Inflammatory macrophage treated with lipopolysaccharide for 4 hours (primary cell): ENCODE measurements around the gene S1PR5.

Source experiments
- DNase-seq: peaks from one replicate; pipeline ENCODE4 v3.0.0-alpha.2; 2020

Gene S1PR5

DNA sequence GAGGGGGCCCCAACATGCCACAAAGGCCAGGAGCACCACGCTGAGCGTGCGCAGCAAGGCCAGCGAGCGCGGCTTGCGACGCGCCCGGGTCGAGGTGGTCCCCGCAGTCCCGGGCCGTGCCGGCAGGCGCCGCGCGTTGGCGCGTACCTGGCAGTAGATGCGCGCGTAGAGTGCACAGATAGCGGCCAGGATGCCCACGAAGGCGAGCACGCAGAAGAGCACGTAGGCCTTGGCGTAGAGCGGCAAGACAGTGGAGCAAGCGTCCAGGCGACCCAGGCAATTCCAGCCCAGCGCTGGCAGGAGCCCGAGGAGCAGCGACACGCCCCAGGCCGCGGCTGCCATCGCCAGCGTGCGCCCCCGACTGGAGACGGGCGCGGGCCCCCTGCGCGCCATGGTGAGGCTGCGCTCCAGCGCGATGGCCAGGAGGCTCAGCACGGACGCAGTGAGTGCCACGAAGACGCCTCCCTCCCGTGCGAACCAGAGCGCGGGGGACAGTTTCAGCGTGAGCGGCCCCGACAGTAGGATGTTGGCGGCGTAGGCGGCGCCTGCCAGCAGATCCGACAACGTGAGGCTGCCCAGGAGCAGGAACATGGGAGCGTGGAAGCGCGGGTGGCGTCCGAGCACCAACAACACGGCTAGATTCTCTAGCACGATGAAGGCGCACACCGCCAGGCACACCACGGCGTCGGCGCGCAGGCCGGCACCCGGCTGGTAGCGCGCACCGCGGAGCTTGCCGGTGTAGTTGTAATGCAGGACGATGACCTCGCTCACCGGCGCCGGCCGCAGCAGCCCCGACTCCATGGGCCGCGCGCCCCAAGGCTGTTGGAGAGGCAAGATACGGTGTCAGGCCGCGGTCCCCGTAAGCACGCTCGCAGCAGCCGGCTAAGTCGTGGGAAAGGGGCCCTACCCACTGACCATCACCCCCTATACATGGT lies 2.8 kb downstream of the S1PR5 start:
- no peak for DNase-seq

DNA sequence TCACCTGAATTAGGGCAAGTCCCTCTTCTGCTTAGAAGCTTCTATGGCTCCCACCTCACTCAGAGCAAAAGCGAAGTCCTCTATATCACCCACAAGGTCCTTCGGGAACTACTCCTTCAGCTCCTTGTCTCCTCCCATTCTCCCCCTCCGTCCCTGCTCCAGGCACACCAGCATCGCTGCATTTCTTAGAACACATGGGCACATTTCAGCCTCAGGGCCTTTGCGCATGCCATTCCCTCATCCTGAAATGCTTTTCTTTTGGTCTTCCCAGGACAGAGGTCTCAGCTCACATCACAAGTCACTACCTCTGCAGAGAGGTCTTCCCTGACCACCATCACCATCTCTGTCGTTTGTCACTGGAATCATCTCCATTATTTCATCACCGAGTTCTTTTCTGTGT lies 4.0 kb downstream of the S1PR5 start:
- no peak for DNase-seq

DNA sequence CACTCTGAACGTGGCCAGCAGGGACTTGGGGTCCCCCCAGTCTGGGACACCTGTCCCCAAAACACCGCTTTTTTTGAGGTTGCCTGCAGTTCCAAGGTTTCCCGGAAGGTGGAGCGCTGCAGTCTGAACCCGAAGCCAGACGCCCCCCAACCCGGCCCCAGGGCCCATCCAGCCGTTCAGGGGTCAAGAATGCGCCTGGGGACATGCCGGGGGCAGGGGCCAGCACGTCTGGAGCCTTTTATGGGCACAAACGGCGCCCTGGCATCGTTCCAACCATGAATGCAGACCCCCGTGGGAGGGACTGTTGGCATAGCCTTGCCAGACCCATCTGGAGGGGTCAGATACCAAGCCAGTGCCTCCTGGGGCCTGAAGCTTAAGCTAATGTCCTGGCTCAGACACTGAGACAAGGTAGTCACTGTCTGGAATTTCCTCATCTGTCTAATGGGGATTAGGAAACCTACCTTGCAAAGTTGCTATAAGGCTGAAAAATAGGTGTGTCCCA lies 6.9 kb downstream of the S1PR5 start:
- DNase-seq = no peak

DNA sequence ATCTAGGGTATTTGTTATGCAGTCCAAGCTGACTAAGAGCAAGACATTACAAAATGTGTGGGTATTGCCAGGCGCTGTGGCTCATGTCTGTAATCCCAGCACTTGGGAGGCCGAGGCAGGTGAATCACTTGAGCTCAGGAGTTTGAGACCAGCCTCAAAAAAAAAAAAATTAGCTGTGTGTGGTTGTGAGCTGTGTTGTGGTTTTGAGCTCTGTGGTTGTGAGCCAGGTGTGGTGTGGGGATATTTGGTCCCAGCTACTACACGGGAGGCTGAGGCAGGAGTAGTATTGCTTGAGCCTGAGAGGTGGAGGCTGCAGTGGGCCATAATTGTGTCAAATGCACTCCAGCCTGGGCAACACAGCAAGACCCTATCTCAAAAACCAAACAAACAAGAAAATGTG lies 8.5 kb downstream of the S1PR5 start:
- no peak for DNase-seq

DNA sequence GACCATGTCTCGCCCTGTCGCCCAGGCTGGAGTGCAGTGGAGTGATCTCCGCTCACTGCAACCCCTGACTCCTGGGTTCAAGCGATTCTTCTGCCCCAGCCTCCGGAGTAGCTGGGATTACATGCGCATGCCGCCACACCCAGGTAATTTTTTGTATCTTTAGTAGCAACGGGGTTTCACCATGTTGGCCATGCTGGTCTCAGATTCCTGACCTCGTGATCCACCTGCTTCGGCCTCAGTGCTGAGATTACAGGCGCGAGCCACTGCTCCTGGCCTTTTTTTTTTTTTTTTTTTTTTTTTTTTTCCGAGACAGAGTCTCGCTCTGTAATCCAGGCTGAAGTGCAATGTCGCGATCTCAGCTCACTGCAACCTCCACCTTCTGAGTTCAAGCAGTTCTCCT lies 9.2 kb downstream of the S1PR5 start:
- DNase-seq = no peak

DNA sequence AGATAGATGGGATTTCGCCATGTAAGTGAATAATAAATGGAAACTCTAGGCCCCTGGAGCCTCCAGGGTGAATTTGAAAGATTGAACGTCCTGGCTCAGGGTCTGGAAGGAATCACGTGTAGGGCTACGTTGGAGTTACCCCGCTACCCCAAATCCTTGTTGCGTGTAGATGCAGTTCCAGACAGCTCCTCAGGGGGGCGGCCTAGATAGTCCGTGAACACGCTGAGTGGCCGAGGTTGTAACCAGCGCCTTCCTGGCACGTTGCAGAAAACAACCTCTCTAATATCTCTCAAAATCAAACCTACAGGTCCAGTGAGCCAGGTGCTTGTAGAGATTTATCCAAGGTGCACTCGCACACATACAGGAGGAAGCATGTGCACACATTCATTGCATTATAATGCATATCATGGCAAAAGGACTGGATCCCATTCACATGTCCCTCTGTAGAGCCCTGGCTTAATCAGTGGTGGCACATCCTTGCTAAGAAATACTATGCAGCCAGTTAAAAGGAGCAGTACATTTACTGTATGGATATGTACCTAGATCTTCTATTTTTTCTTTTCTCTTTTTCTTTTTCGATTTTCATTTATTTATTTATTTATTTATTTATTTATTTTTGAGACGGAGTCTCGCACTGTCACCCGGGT lies 11.5 kb downstream of the S1PR5 start:
- DNase-seq = peak; percentile 75

DNA sequence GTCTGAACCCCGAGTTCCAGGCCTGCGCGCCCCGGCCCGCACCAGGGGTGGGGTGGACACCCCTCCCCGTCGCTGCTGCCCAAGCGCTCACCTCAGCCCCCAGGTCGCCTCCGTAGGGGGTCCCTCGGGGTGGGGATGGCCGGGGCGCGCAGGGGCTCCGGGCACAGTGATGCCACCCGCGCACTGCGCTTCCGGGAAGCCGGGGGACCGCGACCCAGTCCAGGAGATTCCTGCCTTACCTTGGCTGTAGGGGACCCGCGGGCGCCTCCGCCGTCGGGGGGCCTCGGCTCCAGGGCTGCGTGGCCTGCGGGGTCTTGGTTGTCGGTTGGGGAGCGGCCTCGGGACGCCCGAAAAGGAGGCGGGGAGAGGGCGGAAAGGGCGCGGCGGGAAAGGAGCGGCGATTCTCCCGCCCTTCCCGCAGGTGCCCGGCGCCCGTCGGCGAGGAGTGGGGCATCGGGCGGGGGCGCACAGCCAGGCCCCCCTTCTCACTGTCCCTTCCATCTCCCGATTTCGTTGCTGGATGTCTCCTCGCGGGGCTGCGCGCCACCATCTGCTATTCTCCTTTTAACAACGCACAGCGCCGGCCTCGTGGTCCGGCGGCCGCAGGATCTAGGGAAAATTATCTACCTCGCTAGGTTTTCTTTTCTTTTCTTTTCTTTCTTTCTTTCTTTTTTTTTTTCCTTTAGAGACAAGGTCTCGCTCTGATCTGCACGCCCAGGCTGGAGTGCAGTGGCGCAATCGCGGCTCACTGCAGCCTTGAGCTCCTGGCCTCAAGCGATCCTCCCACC lies 14.1 kb downstream of the S1PR5 start, which contains the start of gene KEAP1:
KEAP1 (minus strand) TSS at position 355 of the 788 bp plus-strand sequence. CDS start 3,323 bp downstream, outside the sequence.
- DNase-seq = no peak

DNA sequence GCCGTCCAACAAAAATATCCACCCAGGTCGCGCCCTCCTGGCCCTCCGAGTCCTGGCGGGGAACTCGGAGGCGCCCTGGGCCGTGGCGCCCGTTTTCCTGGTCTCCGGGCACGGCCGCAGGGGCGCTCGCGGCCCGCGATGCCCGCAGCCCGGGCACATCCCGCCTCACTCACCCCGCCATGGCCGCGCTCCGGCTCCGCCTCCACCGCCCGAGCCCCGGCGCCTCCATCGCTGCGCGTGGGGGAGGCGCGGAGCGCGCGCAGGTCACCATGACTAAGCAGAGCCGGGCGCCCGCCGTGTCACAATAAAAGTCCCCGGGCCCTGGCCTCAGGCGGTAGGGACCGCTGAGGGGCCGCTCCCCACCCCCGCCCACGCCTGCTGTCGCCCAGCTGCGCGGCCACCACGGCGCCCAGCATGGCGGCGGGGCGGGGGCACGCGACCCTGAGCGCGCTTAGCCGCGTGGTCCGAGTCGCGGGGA lies 14.7 kb downstream of the S1PR5 start:
- DNase-seq = peak; percentile 93

DNA sequence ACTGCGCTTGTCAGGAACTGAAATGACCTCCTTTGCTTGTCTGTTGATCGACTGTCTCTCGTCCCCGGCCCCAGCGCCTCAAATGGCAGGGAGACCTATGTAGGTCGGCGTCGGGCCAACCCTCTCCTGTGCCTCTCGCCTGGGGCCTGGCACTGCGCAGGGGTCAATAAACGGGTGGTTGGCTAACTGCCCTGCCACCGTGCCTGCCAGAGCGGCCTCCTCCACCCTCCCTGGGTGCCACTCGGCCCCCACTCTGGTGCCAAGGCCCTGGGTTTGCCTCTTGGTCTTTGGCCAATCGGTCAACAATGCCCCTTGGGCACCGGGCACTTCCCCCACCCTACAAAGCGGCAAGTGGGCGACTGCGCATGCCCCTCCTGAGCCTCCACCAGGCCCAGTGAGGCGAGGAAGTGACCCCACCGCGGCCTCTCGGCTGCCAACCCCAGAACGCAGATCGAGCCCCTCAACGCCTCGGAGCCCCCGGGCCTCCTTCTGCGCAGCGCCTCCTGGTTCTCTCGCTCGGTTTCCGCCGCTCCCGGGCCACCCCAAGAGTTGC lies 15.2 kb downstream of the S1PR5 start:
- DNase-seq = peak; percentile 61

DNA sequence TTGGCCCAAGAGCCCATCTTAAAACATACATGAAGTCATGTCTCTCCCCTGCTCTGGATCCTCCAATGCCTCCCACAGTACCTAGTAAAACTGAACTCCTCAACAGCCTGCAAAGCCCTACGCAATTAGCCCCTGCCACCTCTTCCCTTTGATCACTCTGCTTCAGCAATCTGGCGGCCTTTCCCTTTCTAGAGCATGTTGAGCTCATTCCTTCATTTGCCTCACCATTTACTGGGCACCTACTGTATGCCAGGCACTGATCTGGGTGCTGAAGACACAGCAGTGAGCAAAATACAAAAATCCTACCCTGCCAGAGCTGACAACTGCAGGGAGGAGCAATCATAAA lies 17.0 kb downstream of the S1PR5 start:
- no peak for DNase-seq

DNA sequence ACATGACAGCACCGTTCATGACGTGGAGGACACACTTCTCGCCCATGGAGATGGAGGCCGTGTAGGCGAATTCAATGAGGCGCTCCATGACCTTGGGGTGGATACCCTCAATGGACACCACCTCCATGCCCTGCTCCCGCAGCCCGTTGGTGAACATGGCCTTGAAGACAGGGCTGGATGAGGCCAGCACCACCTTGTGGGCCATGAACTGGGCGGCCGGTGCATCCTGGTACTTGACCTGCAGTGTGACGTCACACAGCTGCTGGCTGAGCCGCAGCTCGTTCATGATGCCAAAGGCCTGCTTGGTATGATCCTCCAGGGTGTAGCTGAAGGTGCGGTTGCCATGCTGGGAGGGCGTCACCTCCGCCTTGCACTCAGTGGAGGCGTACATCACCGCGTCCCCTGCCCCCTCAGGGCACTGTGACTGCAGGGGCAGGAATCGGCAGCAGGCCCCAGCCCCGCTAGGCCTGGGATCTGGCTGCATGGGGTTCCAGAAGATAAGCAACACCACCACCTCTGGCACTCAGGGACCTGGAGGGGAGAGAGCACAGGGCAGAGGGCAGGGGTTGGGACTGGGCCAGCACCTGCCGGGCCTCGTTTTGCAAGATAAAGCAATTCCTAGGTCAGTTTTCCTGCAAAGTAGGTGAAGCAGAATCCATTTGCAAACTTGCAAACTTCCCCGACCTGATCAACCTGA lies 17.5 kb downstream of the S1PR5 start:
- DNase-seq = no peak

DNA sequence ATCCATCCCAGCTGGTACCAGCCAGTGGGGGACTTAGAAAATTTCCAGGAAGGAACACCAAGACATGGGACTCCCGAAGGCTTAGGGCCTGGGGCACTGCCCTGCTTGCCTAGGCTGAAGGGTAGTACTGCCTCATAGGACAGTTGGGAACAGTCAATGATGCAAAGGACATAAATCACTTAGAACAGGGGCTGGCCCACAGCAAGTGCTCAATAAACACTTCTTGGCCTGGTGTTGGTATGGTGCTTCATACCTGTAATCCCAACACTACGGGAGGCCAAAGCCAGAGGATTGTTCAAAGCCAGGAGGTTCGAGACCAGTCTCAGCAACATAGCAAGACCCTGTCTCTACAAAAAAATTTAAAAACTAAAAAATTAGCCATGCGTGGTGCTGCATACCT lies 19.9 kb downstream of the S1PR5 start:
- no peak for DNase-seq

DNA sequence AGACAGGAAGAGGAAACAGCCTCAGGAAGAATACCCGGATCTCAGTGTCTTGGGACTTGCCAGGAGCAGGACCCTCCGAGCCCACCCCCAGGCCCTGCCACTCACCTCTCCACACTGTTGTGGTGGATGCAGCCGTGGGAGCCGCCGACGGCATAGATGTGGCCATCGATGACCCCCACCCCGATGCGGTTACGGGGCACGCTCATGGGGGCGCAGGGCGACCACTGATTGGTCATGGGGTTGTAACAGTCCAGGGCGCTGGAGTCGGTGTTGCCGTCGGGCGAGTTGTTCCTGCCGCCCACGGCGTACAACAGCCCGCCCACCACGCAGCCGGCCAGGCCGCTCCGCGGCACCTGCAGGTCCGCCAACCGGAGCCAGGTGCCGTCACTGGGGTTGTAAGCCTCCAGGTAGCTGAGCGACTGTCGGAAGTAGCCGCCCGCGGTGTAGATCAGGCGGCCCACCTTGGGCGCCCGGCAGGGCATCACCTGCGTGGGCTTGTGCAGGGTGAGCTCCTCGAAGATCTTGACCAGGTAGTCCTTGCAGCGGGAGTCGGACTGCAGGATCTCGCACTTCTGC lies 25.7 kb downstream of the S1PR5 start:
- DNase-seq = no peak

DNA sequence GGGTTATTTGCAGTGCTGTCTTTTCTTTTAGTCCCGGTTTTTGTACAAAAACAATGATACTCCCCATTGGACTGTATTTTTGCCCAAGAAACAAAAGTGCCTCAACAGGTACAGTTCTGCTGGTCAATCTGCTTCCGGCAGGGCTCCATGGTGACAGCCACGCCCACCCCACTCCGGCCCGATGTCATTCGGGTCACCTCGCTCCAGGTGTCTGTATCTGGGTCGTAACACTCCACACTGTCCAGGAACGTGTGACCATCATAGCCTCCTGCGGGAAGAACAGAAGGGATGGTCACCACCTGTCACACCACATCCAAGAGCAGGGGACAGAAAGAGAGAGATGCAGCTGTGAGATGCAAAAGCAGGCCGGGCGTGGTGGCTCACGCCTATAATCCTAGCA lies 30.7 kb downstream of the S1PR5 start:
- no peak for DNase-seq

DNA sequence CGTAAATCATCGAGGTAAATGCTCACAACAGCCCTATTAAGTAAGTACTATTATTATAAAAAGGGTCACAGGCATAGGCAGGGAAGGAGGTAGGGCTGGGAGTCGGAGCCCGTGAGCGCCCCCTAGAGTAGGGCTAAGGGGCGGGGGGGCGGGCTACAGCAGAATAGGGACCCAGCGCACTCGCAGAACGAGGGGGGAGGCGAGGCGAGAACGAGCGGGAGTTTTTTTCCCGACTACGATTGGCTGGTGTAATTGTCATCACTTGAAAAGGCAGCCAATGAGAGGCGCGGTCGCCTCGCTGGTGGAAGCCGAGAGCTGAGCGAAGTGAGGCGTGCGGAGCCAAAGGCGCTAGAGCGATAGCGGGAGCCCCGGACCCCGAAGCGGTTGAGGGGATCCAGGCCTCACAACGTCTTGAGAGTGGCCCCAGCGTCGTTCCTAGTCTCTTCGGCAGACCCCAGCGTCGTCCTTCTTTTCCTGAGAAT lies 38.3 kb downstream of the S1PR5 start:
- peak; percentile 86 for DNase-seq

DNA sequence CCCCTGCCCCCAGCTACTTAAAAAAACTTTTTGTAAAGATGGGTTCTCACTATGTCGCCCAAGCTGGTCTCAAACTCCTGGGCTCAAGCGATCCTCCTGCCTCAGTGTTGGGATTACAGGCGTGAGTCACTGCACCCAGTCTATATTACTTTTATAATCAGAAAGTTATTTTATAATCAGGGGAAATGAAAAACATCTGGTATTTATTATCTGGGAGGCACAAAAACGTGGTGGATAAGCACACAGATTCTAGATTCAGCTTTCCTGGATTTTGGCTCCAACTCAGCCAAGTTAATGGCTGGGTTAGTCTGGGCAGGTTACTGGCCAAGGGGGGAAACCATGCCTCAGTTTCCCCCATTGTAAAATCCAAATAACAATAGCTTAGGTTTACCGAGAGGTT lies 38.8 kb downstream of the S1PR5 start:
- no peak for DNase-seq

DNA sequence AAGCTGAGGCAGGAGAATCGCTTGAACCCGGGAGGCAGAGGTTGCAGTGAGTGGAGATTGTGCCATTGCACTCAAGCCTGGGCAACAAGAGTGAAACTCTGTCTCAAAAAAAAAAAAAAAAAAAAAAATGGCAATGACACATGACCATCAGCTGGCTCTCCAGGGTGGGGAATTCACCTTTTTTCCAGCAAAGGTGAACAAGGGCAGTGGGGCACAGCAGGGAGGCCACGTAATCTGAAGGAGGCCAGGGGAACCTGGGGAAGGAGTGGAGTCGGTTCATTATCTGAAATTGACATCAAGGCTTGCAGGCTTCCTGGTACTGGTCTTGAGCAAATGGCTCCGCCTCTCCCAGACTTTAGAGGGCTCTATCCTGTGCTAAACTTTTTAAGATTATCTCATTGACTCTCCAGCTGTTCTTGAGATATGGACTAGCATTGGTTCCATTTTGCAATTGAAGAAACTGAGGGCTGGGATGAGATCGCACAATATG lies 42.2 kb downstream of the S1PR5 start:
- DNase-seq = no peak

DNA sequence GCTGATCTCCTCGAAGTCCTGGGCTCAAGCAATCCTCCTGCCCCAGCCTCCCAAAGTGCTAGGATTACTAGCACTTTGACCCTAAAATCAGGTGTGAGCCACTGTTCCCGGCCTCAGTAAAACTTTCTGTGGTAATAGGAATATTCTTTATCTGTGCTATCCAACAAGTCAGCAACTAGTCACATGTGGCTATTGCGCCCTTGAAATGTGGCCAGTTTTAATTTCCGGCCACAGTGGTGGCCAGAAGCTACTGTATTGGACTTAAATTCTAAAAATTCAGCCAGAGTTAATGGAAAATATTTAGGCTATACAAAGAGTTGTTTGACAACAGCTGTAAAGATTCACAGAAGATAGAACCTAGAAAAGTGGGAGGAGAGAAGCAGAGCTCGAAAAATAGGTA lies 44.1 kb downstream of the S1PR5 start:
- no peak for DNase-seq

DNA sequence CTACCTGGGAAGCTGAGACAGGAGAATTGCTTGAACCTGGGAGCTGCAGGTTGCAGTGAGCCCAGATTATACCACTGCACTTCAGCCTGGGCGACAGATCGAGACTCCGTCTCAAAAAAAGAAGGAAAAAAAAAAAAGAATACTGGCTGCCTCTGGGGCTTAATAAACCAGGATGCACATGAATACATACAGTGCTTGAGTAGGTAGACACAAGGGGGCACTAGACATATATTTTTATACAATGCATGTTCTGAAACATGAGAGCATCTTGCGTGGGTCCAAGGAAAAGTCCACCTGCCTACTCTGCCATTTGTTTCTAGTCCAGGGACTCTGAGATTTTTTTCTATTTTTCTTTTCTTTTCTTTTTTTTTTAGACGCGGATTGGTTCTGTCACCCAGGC lies 45.3 kb downstream of the S1PR5 start:
- DNase-seq = peak; percentile 40

DNA sequence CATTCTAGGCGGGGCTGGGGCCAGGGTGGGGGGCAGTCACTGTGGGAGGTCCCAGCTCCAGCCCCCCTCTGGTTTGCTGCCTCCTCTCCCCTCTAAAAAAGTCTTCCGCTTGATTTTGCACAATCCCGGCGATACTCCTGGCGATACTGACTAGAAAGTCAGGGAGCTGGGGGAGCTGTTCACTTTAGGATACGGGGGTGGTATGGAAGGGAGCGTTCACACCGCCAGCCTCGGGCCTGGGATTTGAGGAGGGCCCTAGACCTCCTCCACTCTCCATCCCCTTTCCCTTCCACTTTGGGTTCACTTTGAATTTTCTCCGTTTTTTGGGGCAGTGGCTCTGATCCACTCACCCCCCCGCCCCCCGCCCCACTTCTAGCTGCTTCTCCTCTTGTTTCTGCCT lies 49.1 kb downstream of the S1PR5 start:
- DNase-seq = no peak

DNA sequence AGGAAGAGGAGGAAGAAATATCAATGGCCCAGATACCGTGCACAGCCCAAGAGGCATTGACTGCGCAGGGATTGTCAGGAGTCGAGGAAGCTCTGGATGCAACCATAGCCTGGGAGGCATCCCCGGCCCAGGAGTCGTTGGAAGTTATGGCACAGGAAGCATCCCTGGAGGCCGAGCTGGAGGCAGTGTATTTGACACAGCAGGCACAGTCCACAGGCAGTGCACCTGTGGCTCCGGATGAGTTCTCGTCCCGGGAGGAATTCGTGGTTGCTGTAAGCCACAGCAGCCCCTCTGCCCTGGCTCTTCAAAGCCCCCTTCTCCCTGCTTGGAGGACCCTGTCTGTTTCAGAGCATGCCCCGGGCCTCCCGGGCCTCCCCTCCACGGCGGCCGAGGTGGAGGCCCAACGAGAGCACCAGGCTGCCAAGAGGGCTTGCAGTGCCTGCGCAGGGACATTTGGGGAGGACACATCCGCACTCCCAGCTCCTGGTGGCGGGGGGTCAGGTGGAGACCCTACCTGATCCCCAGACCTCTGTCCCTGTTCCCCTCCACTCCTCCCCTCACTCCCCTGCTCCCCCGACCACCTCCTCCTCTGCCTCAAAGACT lies 50.0 kb downstream of the S1PR5 start:
- no peak for DNase-seq
